ENCODE data around the gene USO1.
"Not testable (repeated sequence)": the region's sequence is repeated elsewhere in the genome, so short reads cannot be mapped to it uniquely, and the experiment has no call there.

USO1 gene

GRCh38 chr4:75779105-75779757 lies 54.9 kb downstream of the USO1 start:
- no peak for DNase-seq

GRCh38 chr4:75781305-75781704 lies 56.9 kb downstream of the USO1 start:
- no peak for DNase-seq

GRCh38 chr4:75786526-75786925 lies 62.1 kb downstream of the USO1 start:
- DNase-seq, result no peak

GRCh38 chr4:75786938-75787337 lies 62.6 kb downstream of the USO1 start:
- DNase-seq, result no peak

- no peak for DNase-seq
Measured at GRCh38 chr4:75790024-75790423, 65.6 kb downstream of the USO1 start.

GRCh38 chr4:75800972-75801371 lies 76.6 kb downstream of the USO1 start:
- no peak for DNase-seq

GRCh38 chr4:75806035-75806434 lies 81.7 kb downstream of the USO1 start:
- not testable (repeated sequence) for DNase-seq

- no peak for DNase-seq
Measured at GRCh38 chr4:75817901-75818300, 93.5 kb downstream of the USO1 start.

- DNase-seq, result no peak
Measured at GRCh38 chr4:75819121-75819520, 94.7 kb downstream of the USO1 start.

- DNase-seq, result no peak
Measured at GRCh38 chr4:75820197-75820596, 95.8 kb downstream of the USO1 start.

GRCh38 chr4:75820676-75821075 lies 96.3 kb downstream of the USO1 start:
- DNase-seq, result no peak

- no peak for DNase-seq
Measured at GRCh38 chr4:75821216-75821615, 96.8 kb downstream of the USO1 start.

GRCh38 chr4:75821966-75822365 lies 97.6 kb downstream of the USO1 start:
- DNase-seq, result no peak

GRCh38 chr4:75822416-75822815 lies 98.0 kb downstream of the USO1 start:
- DNase-seq, result no peak

GRCh38 chr4:75823812-75824211 lies 99.4 kb downstream of the USO1 start:
- no peak for DNase-seq

- no peak for DNase-seq
Measured at GRCh38 chr4:75830906-75831305, 106.5 kb downstream of the USO1 start.

- no peak for DNase-seq
Measured at GRCh38 chr4:75831856-75832405, 107.6 kb downstream of the USO1 start.

GRCh38 chr4:75834095-75834771 lies 109.9 kb downstream of the USO1 start:
- no peak for DNase-seq

- DNase-seq, result no peak
Measured at GRCh38 chr4:75834772-75835154, 110.4 kb downstream of the USO1 start.

GRCh38 chr4:75841641-75842520 lies 117.5 kb downstream of the USO1 start:
- DNase-seq, result no peak

GRCh38 chr4:75843596-75843995 lies 119.2 kb downstream of the USO1 start:
- DNase-seq, result no peak

- no peak for DNase-seq
Measured at GRCh38 chr4:75844151-75844662, 119.8 kb downstream of the USO1 start.

- no peak for DNase-seq
Measured at GRCh38 chr4:75845992-75846391, 121.6 kb downstream of the USO1 start.

All from activated CD4-positive, CD25-positive, alpha-beta regulatory T cell treated with anti-CD3 and anti-CD28 coated beads, Interleukin-2, amount 50 U/mL, for 72 hours (primary cell).